DOHH2 (cell line): Measurements from ENCODE around the gene EDARADD.

Source experiments
- H3F3A ChIP-seq: fragments of 200-600 bp; sonication (generic), shearing (Covaris generic); 2 replicates; pipeline ENCODE4 v1.6.0; 2016; ENCODE audit warnings: antibody characterized with exemption, mild to moderate bottlenecking; ENCODE audit not compliant: control insufficient read depth, insufficient read depth
- H3K27ac ChIP-seq: fragments of 200-600 bp; sonication (generic); 2 replicates; pipeline ENCODE4 v1.5.1; 2014; ENCODE audit warnings: low read depth, mild to moderate bottlenecking, low read length, moderate library complexity
- H3K27me3 ChIP-seq: fragments of 200-600 bp; sonication (generic); 2 replicates; pipeline ENCODE4 v1.6.1; 2014; ENCODE audit warnings: mild to moderate bottlenecking, low read length, mixed read lengths; ENCODE audit not compliant: control insufficient read depth
- H3K36me3 ChIP-seq: fragments of 200-600 bp; sonication (generic); 2 replicates; pipeline ENCODE4 v1.6.1; 2014; ENCODE audit warnings: mild to moderate bottlenecking, low read length, moderate library complexity, mixed read lengths; ENCODE audit not compliant: control insufficient read depth
- H3K4me1 ChIP-seq: fragments of 200-600 bp; sonication (generic); 2 replicates; pipeline ENCODE4 v1.6.1; 2014; ENCODE audit warnings: mild to moderate bottlenecking, low read length, mixed read lengths; ENCODE audit not compliant: control insufficient read depth
- H3K4me2 ChIP-seq: fragments of 200-600 bp; sonication (generic); 2 replicates; pipeline ENCODE4 v1.6.0; 2014; ENCODE audit warnings: mild to moderate bottlenecking, low read length, moderate library complexity
- H3K4me3 ChIP-seq: fragments of 200-600 bp; sonication (generic); 2 replicates; pipeline ENCODE4 v1.5.1; 2014; ENCODE audit warnings: mild to moderate bottlenecking, low read length, mixed read lengths
- H3K79me2 ChIP-seq: fragments of 200-600 bp; sonication (generic); 2 replicates; pipeline ENCODE4 v1.6.1; 2014; ENCODE audit warnings: mild to moderate bottlenecking, low read length, mixed read lengths; ENCODE audit not compliant: control insufficient read depth
- H3K9me2 ChIP-seq: fragments of 200-600 bp; sonication (generic); replicated peaks from 2 replicates; pipeline ENCODE4 v1.6.1; 2014; ENCODE audit warnings: mild to moderate bottlenecking, low read length, mixed read lengths; ENCODE audit not compliant: control insufficient read depth
- H3K9me3 ChIP-seq: fragments of 200-600 bp; sonication (generic); 2 replicates; pipeline ENCODE4 v1.6.1; 2014; ENCODE audit warnings: antibody characterized with exemption, low read length, mixed read lengths; ENCODE audit not compliant: control insufficient read depth, insufficient read depth
- H4K20me1 ChIP-seq: fragments of 200-600 bp; sonication (generic); 2 replicates; pipeline ENCODE4 v1.6.0; 2014; ENCODE audit warnings: low read depth, mild to moderate bottlenecking, antibody characterized with exemption, low read length, moderate library complexity; ENCODE audit not compliant: control insufficient read depth, insufficient read depth
- EZH2phosphoT487 ChIP-seq: fragments of 200-600 bp; sonication (generic); IDR thresholded peaks from 2 replicates; pipeline ENCODE4 v1.6.1; 2017; ENCODE audit warnings: borderline replicate concordance, mild to moderate bottlenecking, antibody characterized with exemption, low read length, moderate library complexity, mixed read lengths
- TF ChIP-seq, protein P1 (sequence below): fragments of 200-600 bp; sonication (generic); IDR thresholded peaks from one replicate; pipeline ENCODE4 v1.5.1; 2014; ENCODE audit warnings: antibody characterized with exemption, mild to moderate bottlenecking, low read depth, low read length; ENCODE audit not compliant: poor library complexity, severe bottlenecking

Gene EDARADD

DNA sequence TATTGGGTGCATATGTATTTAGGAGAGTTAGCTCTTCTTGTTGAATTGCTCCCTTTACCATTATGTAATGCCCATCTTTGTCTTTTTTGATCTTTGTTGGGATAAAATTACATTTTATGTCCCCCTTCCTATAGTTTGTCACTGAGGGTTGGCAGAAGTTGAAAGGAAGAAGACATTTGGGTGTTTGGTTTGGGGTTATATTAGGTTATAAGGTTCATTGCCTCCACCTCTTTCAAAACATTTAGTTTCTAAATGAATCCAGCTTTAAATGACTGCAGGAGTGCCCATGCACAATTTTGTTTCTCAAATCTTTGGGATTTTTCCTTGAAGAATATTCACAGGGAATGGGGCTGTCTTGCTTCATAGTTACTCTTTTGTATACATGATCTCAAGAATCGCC lies 115.1 kb downstream of the EDARADD start:
- H3K27me3 ChIP-seq, result peaks cover 10% of the 10 kb centered on the region
- TF ChIP-seq, protein P1, sequence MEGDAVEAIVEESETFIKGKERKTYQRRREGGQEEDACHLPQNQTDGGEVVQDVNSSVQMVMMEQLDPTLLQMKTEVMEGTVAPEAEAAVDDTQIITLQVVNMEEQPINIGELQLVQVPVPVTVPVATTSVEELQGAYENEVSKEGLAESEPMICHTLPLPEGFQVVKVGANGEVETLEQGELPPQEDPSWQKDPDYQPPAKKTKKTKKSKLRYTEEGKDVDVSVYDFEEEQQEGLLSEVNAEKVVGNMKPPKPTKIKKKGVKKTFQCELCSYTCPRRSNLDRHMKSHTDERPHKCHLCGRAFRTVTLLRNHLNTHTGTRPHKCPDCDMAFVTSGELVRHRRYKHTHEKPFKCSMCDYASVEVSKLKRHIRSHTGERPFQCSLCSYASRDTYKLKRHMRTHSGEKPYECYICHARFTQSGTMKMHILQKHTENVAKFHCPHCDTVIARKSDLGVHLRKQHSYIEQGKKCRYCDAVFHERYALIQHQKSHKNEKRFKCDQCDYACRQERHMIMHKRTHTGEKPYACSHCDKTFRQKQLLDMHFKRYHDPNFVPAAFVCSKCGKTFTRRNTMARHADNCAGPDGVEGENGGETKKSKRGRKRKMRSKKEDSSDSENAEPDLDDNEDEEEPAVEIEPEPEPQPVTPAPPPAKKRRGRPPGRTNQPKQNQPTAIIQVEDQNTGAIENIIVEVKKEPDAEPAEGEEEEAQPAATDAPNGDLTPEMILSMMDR, result no peak
- no peak for TF ChIP-seq EZH2phosphoT487
- H3F3A ChIP-seq, result no peaks in the 10 kb centered on the region
- no peak overlapping the region for H3K4me3 ChIP-seq
- H4K20me1 ChIP-seq, result no peaks in the 10 kb centered on the region
- H3K4me1 ChIP-seq, result no peaks in the 10 kb centered on the region
- H3K36me3 ChIP-seq, result no peaks in the 10 kb centered on the region
- H3K4me2 ChIP-seq, result no peak overlapping the region
- H3K9me2 ChIP-seq, result no peaks in the 10 kb centered on the region
- no peaks in the 10 kb centered on the region for H3K79me2 ChIP-seq
- H3K27ac ChIP-seq, result no peak overlapping the region
- no peaks in the 10 kb centered on the region for H3K9me3 ChIP-seq

DNA sequence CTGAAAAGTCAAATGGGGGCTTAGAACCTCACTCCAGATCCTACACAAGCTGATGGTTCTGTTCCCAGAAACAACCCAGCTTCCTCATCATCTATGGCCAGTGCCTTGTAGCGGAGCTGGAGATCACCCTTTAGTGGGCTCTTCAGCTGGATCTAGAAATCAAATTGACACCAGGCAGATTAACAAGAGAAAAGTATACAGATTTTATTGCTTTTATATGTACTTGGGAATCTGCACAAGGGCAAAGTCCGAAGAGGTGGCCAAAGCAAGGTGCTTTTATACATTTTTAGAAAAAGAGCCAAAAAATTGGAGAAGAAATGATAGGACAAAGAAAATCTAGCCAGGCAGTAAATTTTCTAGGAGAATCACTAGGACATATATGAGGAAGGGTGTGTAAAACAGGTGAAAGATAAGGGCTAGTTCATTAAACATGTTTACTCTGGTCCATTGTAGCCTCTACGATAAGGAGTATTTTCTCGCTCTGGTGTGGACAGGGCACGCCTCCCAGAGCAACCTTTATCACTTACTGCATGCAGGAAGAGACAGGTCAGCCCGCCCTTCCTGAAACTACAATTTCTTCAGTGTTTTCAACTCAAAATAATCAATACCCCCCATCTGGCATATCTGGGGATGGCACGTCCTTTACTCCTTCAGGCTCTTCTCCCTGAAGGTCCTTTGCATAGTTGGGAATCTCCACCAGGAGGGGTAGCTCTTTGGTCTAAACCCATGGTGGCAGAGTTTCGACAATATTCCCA lies 115.7 kb downstream of the EDARADD start:
- Histone ChIP-seq H3K9me3 (no peaks in the 10 kb centered on the region), H3K79me2 (no peaks in the 10 kb centered on the region), H3K4me3 (no peak overlapping the region), H3K27ac (no peak overlapping the region), H3K9me2 (no peaks in the 10 kb centered on the region), H3F3A (no peaks in the 10 kb centered on the region), H4K20me1 (no peaks in the 10 kb centered on the region), H3K4me2 (no peak overlapping the region), H3K27me3 (peaks cover 10% of the 10 kb centered on the region), H3K36me3 (no peaks in the 10 kb centered on the region), H3K4me1 (no peaks in the 10 kb centered on the region)
- TF ChIP-seq EZH2phosphoT487, result no peak
- TF ChIP-seq, protein P1, result no peak

DNA sequence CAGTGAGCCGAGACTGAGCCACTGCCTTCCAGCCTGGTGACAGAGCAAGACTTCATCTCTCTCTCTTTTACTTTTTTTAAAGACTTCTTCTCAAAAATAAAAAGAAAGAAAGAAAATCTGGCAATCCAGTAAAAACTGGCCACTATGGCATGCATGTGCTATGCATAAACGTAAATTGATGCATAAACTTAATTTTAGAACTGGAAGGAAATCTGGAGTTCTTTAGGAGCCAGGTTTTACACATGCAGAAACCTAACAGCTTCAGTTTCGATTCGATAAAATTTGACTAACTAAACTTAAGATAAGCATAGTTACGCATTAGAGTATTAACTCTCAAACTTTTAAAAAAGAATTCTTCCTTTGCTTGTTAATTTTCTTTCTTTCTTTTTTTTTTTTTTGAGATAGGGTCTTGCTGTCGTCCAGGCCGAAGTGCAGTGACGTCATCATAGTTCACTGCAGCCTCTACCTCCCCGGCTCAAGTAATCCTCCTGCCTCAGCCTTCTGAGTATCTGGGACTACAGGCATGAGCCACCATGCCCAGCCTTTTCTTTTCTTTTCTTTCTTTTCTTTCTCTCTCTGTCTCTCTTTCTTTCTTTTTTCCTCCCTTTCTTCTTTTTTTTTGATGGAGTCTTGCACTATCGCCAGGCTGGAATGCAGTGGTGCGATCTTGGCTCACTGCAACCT lies 117.8 kb downstream of the EDARADD start:
- TF ChIP-seq, protein P1, result no peak
- TF ChIP-seq EZH2phosphoT487, result no peak
- Histone ChIP-seq H3K4me1 (no peaks in the 10 kb centered on the region), H3K27me3 (peaks cover 18% of the 10 kb centered on the region), H3K27ac (no peak overlapping the region), H3F3A (no peaks in the 10 kb centered on the region), H3K4me3 (no peak overlapping the region), H4K20me1 (no peaks in the 10 kb centered on the region), H3K9me3 (no peaks in the 10 kb centered on the region), H3K9me2 (no peaks in the 10 kb centered on the region), H3K36me3 (no peaks in the 10 kb centered on the region), H3K79me2 (no peaks in the 10 kb centered on the region), H3K4me2 (no peak overlapping the region)
